ENCODE results near the gene ADARB2. TPM values are rescaled to one million over a fixed set of nuclear protein-coding genes. Genes with fewer than 3 reads are reported as not detected.
A peak's percentile ranks its signal among the peaks of the same experiment; 100 is the strongest.

Gene ADARB2
- total RNA-seq, 4 donors from 2014 or later = 2.0 to 9.9 (median 5.1) TPM

- Histone ChIP-seq H3K4me3 (no peak overlapping the region), H3K36me3 (no peaks in the 10 kb centered on the region), H3K27me3 (no peaks in the 10 kb centered on the region), H3K4me1 (no peaks in the 10 kb centered on the region), H3K27ac (no peak overlapping the region), H3K9me3 (no peaks in the 10 kb centered on the region)
- TF ChIP-seq, protein P1, sequence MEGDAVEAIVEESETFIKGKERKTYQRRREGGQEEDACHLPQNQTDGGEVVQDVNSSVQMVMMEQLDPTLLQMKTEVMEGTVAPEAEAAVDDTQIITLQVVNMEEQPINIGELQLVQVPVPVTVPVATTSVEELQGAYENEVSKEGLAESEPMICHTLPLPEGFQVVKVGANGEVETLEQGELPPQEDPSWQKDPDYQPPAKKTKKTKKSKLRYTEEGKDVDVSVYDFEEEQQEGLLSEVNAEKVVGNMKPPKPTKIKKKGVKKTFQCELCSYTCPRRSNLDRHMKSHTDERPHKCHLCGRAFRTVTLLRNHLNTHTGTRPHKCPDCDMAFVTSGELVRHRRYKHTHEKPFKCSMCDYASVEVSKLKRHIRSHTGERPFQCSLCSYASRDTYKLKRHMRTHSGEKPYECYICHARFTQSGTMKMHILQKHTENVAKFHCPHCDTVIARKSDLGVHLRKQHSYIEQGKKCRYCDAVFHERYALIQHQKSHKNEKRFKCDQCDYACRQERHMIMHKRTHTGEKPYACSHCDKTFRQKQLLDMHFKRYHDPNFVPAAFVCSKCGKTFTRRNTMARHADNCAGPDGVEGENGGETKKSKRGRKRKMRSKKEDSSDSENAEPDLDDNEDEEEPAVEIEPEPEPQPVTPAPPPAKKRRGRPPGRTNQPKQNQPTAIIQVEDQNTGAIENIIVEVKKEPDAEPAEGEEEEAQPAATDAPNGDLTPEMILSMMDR (IDR thresholded peaks at IDR 0.05) = no peak
- TF ChIP-seq POLR2A (IDR thresholded peaks at IDR 0.05) = no peak
- peak in 1 of 3 donors; percentile 22 for DNase-seq
These were observed 505.0 kb downstream of the ADARB2 start for GRCh38 chr10:1232164-1232911.

DNA sequence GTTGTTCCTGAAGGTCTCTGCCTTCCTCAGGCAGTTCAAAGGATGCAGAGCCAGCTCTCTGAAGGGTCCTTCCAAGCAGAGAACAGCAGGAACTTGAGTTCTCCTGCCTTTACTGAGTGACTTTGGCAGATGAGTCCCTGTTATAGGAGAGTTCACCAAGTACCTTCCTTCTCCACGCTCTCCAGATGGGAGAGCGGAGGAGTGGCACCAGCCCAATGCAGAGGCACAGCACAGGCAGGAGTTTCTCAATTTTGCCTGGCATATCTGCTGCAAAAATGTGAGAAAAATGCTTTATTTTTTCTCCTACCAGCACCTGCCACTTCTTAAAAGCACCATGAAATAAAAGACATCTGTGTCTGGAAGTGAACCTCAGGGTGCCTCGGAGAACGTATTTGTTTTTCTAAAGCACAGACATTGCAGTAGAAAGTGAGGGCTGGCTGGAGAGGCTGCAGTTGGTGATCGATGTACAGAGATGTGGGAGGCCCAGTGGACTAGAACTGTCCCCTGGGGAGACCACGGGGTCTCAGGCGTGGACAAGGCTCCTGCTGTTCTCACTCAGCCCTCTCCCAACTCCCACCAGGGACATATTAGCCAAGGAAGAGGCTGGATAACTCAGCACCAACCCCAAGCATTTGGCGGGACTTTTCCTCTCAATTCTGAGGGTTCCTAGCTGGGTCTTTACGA lies 506.6 kb downstream of the ADARB2 start:
- no peaks in the 10 kb centered on the region for H3K9me3 ChIP-seq
- H3K4me3 ChIP-seq = no peak overlapping the region
- no peaks in the 10 kb centered on the region for H3K36me3 ChIP-seq
- H3K4me1 ChIP-seq = no peaks in the 10 kb centered on the region
- DNase-seq = no peak
- no peaks in the 10 kb centered on the region for H3K27me3 ChIP-seq
- no peak overlapping the region for H3K27ac ChIP-seq
- TF ChIP-seq, protein P1 (IDR thresholded peaks at IDR 0.05) = no peak
- no peak for TF ChIP-seq POLR2A (IDR thresholded peaks at IDR 0.05)

- H3K9me3 ChIP-seq = no peaks in the 10 kb centered on the region
- no peaks in the 10 kb centered on the region for H3K27me3 ChIP-seq
- peak in 1 of 3 donors; percentile 30 for DNase-seq
- no peak overlapping the region for H3K4me3 ChIP-seq
- no peak overlapping the region for H3K27ac ChIP-seq
- no peaks in the 10 kb centered on the region for H3K4me1 ChIP-seq
- TF ChIP-seq, protein P1 (IDR thresholded peaks at IDR 0.05) = no peak
- no peak for TF ChIP-seq POLR2A (IDR thresholded peaks at IDR 0.05)
- no peaks in the 10 kb centered on the region for H3K36me3 ChIP-seq
These were observed 507.2 kb downstream of the ADARB2 start for GRCh38 chr10:1230138-1230537.

DNA sequence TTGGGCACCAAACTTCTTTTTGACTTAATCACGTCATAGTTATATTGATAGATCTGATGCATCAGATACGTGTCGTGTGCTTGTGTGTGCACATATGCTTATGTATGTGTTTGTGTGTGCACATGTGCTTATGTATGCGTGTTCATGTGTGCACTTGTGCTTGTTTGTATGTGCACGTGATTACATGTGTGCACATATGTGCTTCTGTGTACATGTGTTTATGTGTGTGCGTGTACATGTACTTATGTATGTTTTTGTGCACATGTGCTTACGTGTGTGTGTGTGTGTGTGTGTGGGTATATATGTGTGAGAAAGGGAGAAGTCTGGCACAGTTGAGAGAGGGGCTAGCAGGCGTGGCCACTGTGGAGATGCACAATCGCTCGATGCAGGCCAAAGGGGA lies 507.8 kb downstream of the ADARB2 start:
- TF ChIP-seq, protein P1 (IDR thresholded peaks at IDR 0.05) = no peak
- TF ChIP-seq POLR2A (IDR thresholded peaks at IDR 0.05) = no peak
- Histone ChIP-seq H3K4me3 (no peak overlapping the region), H3K27ac (no peak overlapping the region), H3K4me1 (no peaks in the 10 kb centered on the region), H3K27me3 (no peaks in the 10 kb centered on the region), H3K36me3 (no peaks in the 10 kb centered on the region), H3K9me3 (no peaks in the 10 kb centered on the region)
- DNase-seq = no peak

- no peak for TF ChIP-seq POLR2A (IDR thresholded peaks at IDR 0.05)
- TF ChIP-seq, protein P1 (IDR thresholded peaks at IDR 0.05) = no peak
- Histone ChIP-seq H3K36me3 (no peaks in the 10 kb centered on the region), H3K9me3 (no peaks in the 10 kb centered on the region), H3K27ac (no peak overlapping the region), H3K27me3 (no peaks in the 10 kb centered on the region), H3K4me3 (no peak overlapping the region), H3K4me1 (no peaks in the 10 kb centered on the region)
- peak in 1 of 3 donors; percentile 19 for DNase-seq
These were observed 508.2 kb downstream of the ADARB2 start for GRCh38 chr10:1229116-1229515.

All from Peyer's patch (tissue), 4 donors.